ENCODE results near the gene CRYGC. TPM values are rescaled to one million over a fixed set of nuclear protein-coding genes. Genes with fewer than 3 reads are reported as not detected.

Gene CRYGC
- total and polyA plus RNA-seq, 2 donors (not counting 3 experiments of a cell fraction or from before 2014, with no cell fraction given): not detected

GRCh38 chr2:208096080-208096479, 33.5 kb downstream of the CRYGC start:
- dilution Hi-C loops (cut with MboI; ENCODE audit: extremely low pct_ligation_motif_present, low sequenced_read_pairs): no loop called here
- no peaks in the 10 kb centered on the region for H3K79me2 ChIP-seq (ENCODE audit: control insufficient read depth, insufficient read depth, low read length)
- intact Hi-C loops (cut with micrococcal nuclease): no loop called here
- BruUV-seq (replicated peaks): no TSS peak
- H3K27ac ChIP-seq (ENCODE audit: insufficient read depth, low read depth, low read length): no peak overlapping the region
- no peak for FAIRE-seq
- H3K9me1 ChIP-seq (replicated peaks; ENCODE audit: control insufficient read depth, extremely low read depth, insufficient read depth, low read length): no peaks in the 10 kb centered on the region
- no peaks in the 10 kb centered on the region for H3K36me3 ChIP-seq (ENCODE audit: control insufficient read depth in 2 of 2, extremely low read depth in 1 of 2, insufficient read depth in 2 of 2, low read length in 2 of 2)
- DNase-seq (ENCODE audit: low read depth, low spot score): no peak
- no peaks in the 10 kb centered on the region for H3K9me3 ChIP-seq (replicated peaks; ENCODE audit: control insufficient read depth, insufficient read depth, low read length)
- ChIA-PET CTCF (no interaction called here), POLR2A (no interaction called here)
- TF ChIP-seq, protein P1, sequence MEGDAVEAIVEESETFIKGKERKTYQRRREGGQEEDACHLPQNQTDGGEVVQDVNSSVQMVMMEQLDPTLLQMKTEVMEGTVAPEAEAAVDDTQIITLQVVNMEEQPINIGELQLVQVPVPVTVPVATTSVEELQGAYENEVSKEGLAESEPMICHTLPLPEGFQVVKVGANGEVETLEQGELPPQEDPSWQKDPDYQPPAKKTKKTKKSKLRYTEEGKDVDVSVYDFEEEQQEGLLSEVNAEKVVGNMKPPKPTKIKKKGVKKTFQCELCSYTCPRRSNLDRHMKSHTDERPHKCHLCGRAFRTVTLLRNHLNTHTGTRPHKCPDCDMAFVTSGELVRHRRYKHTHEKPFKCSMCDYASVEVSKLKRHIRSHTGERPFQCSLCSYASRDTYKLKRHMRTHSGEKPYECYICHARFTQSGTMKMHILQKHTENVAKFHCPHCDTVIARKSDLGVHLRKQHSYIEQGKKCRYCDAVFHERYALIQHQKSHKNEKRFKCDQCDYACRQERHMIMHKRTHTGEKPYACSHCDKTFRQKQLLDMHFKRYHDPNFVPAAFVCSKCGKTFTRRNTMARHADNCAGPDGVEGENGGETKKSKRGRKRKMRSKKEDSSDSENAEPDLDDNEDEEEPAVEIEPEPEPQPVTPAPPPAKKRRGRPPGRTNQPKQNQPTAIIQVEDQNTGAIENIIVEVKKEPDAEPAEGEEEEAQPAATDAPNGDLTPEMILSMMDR (IDR thresholded peaks at IDR 0.05; ENCODE audit: extremely low read depth in 1 of 2, insufficient read depth in 1 of 2, low read depth in 1 of 2, low read length in 2 of 2): no peak
- TF ChIP-seq, protein P2, sequence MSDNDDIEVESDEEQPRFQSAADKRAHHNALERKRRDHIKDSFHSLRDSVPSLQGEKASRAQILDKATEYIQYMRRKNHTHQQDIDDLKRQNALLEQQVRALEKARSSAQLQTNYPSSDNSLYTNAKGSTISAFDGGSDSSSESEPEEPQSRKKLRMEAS (IDR thresholded peaks at IDR 0.05; ENCODE audit: insufficient read depth, insufficient read length): no peak
- TF ChIP-seq POLR2AphosphoS5 (IDR thresholded peaks at IDR 0.05; ENCODE audit: insufficient read depth, low read depth, low read length) (no peak), MYC (IDR thresholded peaks at IDR 0.05; ENCODE audit: low read depth, low read length) (no peak), GATA2 (IDR thresholded peaks at IDR 0.05; ENCODE audit: insufficient read depth, insufficient read length, low read depth, low read length) (no peak), FOS (IDR thresholded peaks at IDR 0.05; ENCODE audit: borderline replicate concordance, insufficient read depth, low read length) (no peak), JUN (IDR thresholded peaks at IDR 0.05; ENCODE audit: borderline replicate concordance, insufficient read depth, insufficient read length, low read depth) (no peak), POLR2A (IDR thresholded peaks at IDR 0.05; ENCODE audit: low read depth, low read length) (no peak), EZH2 (IDR thresholded peaks at IDR 0.05; ENCODE audit: borderline replicate concordance, low read depth, low read length, severe bottlenecking) (no peak)
- H3K4me2 ChIP-seq (ENCODE audit: insufficient read depth, low read length): no peak overlapping the region
- H2AFZ ChIP-seq (ENCODE audit: low read depth, low read length): no peak overlapping the region
- no peaks in the 10 kb centered on the region for H3K4me1 ChIP-seq (ENCODE audit: control insufficient read depth, extremely low read depth, insufficient read depth, low read length)
- H3K27me3 ChIP-seq (ENCODE audit: control insufficient read depth in 2 of 2, insufficient read depth in 2 of 2, low read length in 2 of 2): no peaks in the 10 kb centered on the region
- no peak overlapping the region for H3K9ac ChIP-seq (replicated peaks; ENCODE audit: extremely low read depth, insufficient read depth, low read length)
- no peaks in the 10 kb centered on the region for H4K20me1 ChIP-seq (replicated peaks; ENCODE audit: control insufficient read depth, extremely low read depth, insufficient read depth, low read length)
- no peak overlapping the region for H3K4me3 ChIP-seq (replicated peaks in 1 of 3; ENCODE audit: insufficient read depth in 1 of 3, low read depth in 1 of 3, low read length in 3 of 3)
